Measurements from ENCODE around the gene AMBRA1. TPM values are rescaled to one million over a fixed set of nuclear protein-coding genes. Genes with fewer than 3 reads are reported as not detected.

AMBRA1 gene
- total RNA-seq, 1 experiment from 2014 or later: 9.6 TPM

GRCh38 chr11:46451759-46452158 lies 142.1 kb downstream of the AMBRA1 start:
- DNase-seq (ENCODE audit: extremely low read depth, low read depth): no peak

GRCh38 chr11:46450846-46451477 lies 142.9 kb downstream of the AMBRA1 start:
- DNase-seq (ENCODE audit: extremely low read depth, low read depth): no peak

- no peak for DNase-seq (ENCODE audit: extremely low read depth, low read depth)
These were observed 146.3 kb downstream of the AMBRA1 start for GRCh38 chr11:46447544-46447943.

GRCh38 chr11:46445920-46446771 lies 147.7 kb downstream of the AMBRA1 start:
- no peak for DNase-seq (ENCODE audit: extremely low read depth, low read depth)

- DNase-seq (ENCODE audit: extremely low read depth, low read depth): no peak
These were observed 148.5 kb downstream of the AMBRA1 start for GRCh38 chr11:46445192-46445919.

GRCh38 chr11:46444305-46444704 lies 149.5 kb downstream of the AMBRA1 start:
- DNase-seq (ENCODE audit: extremely low read depth, low read depth): no peak

- no peak for DNase-seq (ENCODE audit: extremely low read depth, low read depth)
These were observed 155.6 kb downstream of the AMBRA1 start for GRCh38 chr11:46438211-46438610.

GRCh38 chr11:46437122-46437689 lies 156.6 kb downstream of the AMBRA1 start:
- no peak for DNase-seq (ENCODE audit: extremely low read depth, low read depth)

GRCh38 chr11:46436113-46436512 lies 157.7 kb downstream of the AMBRA1 start:
- DNase-seq (ENCODE audit: extremely low read depth, low read depth): no peak

GRCh38 chr11:46435679-46436078 lies 158.1 kb downstream of the AMBRA1 start:
- DNase-seq (ENCODE audit: extremely low read depth, low read depth): no peak

- no peak for DNase-seq (ENCODE audit: extremely low read depth, low read depth)
These were observed 162.6 kb downstream of the AMBRA1 start for GRCh38 chr11:46431211-46431610.

- DNase-seq (ENCODE audit: extremely low read depth, low read depth): no peak
These were observed 164.1 kb downstream of the AMBRA1 start for GRCh38 chr11:46429717-46430116.

- DNase-seq (ENCODE audit: extremely low read depth, low read depth): no peak
These were observed 166.5 kb downstream of the AMBRA1 start for GRCh38 chr11:46427364-46427763.

GRCh38 chr11:46426233-46426991 lies 167.4 kb downstream of the AMBRA1 start:
- no peak for DNase-seq (ENCODE audit: extremely low read depth, low read depth)

GRCh38 chr11:46422588-46422987 lies 171.2 kb downstream of the AMBRA1 start:
- no peak for DNase-seq (ENCODE audit: extremely low read depth, low read depth)

- DNase-seq (ENCODE audit: extremely low read depth, low read depth): no peak
These were observed 172.5 kb downstream of the AMBRA1 start for GRCh38 chr11:46421257-46421880.

- no peak for DNase-seq (ENCODE audit: extremely low read depth, low read depth)
These were observed 173.3 kb downstream of the AMBRA1 start for GRCh38 chr11:46420513-46420912.

GRCh38 chr11:46418751-46419150 lies 175.1 kb downstream of the AMBRA1 start:
- no peak for DNase-seq (ENCODE audit: extremely low read depth, low read depth)

GRCh38 chr11:46417711-46418110 lies 176.1 kb downstream of the AMBRA1 start:
- DNase-seq (ENCODE audit: extremely low read depth, low read depth): no peak

GRCh38 chr11:46414879-46415278 lies 178.9 kb downstream of the AMBRA1 start:
- no peak for DNase-seq (ENCODE audit: extremely low read depth, low read depth)

Data from NCI-H460 (cell line).